A549 (cell line): ENCODE data around the gene AKR7A3. TPM values are rescaled to one million over a fixed set of nuclear protein-coding genes. Genes with fewer than 3 reads are reported as not detected.

Source experiments
- ATAC-seq, 2 experiments: fragments of 200-7000 bp in 1 of 2; fragments of >200 bp in 1 of 2; cut with Nextera tagmentation in 1 of 2; cut with Tn5 transposase in 1 of 2; 3 replicates each; pipeline versions ENCODE4 v1.8.0 to v1.9.1; 2018 to 2020; ENCODE audit warnings: mild to moderate bottlenecking in 1 of 2, moderate library complexity in 1 of 2
- CTCF ChIA-PET: fragments of 300-600 bp; sonication (Branson Sonifier 250); formaldehyde crosslinking; extraction: SDS; loops from one replicate; lab custom pipeline; 2021; ENCODE audit warnings: antibody characterized with exemption, inconsistent platforms; lab: Yijun Ruan, JAX
- POLR2A ChIA-PET: fragments of 350-600 bp; formaldehyde crosslinking; extraction: SDS; loops from one replicate; lab custom pipeline; 2021; ENCODE audit warnings: antibody characterized with exemption, inconsistent platforms; lab: Yijun Ruan, JAX
- DNase-seq, 2 experiments: peaks; one replicate each; pipeline versions ENCODE4 v3.0.0 to v3.0.0-alpha.2; 2011 to 2016; ENCODE audit warnings: low read depth in 1 of 2, low spot score in 1 of 2
- FAIRE-seq: peaks from 2 replicates; lab custom pipeline; 2011; peaks lifted over from hg19 to GRCh38; lab: Jason Lieb, UNC
- H3K27ac ChIP-seq, 2 experiments: fragments of >200 bp; sonication (Bioruptor Twin); formaldehyde crosslinking; 3 replicates each; pipeline ENCODE4 v1.5.1; 2016 to 2017
- H3K4me1 ChIP-seq: fragments of >200 bp; sonication (Bioruptor Twin); formaldehyde crosslinking; 3 replicates; pipeline ENCODE4 v1.6.1; 2016
- H3K4me2 ChIP-seq: fragments of >200 bp; sonication (Bioruptor Twin); formaldehyde crosslinking; 3 replicates; pipeline ENCODE4 v1.6.1; 2016
- H3K4me3 ChIP-seq: fragments of >200 bp; sonication (Bioruptor Twin); formaldehyde crosslinking; 3 replicates; pipeline ENCODE4 v1.5.1; 2016
- H3K9me3 ChIP-seq: fragments of >200 bp; sonication (Bioruptor Twin); formaldehyde crosslinking; 3 replicates; pipeline ENCODE4 v1.6.1; 2016
- ATOH8 ChIP-seq: fragments of 250-450 bp; sonication (Bioruptor Pico); IDR thresholded peaks from 2 replicates; pipeline ENCODE4 v1.5.0; 2020; ENCODE audit warnings: low read depth, mild to moderate bottlenecking, moderate library complexity
- CEBPB ChIP-seq, 2 experiments: fragments of >200 bp in 1 of 2; sonication (Bioruptor Twin) in 1 of 2; formaldehyde crosslinking in 1 of 2; IDR thresholded peaks; 2 replicates each; pipeline ENCODE4 v1.6.1; 2012 to 2016
- CHD2 ChIP-seq: fragments of 150-350 bp; IDR thresholded peaks from 2 replicates; pipeline ENCODE4 v1.6.1; 2014; ENCODE audit warnings: low read length; ENCODE audit not compliant: partially characterized antibody
- CHD4 ChIP-seq: fragments of 200-600 bp; sonication (generic); IDR thresholded peaks from 2 replicates; pipeline ENCODE4 v1.6.1; 2016; ENCODE audit warnings: antibody characterized with exemption, mild to moderate bottlenecking, borderline replicate concordance
- CTCF ChIP-seq: fragments of >200 bp; sonication (Bioruptor Twin); formaldehyde crosslinking; IDR thresholded peaks from 3 replicates; pipeline ENCODE4 v1.5.1; 2016
- FOSB ChIP-seq: fragments of 250-450 bp; sonication (Bioruptor Pico); IDR thresholded peaks from 2 replicates; pipeline ENCODE4 v1.5.0; 2020; ENCODE audit warnings: mild to moderate bottlenecking, moderate library complexity
- FOSL2 ChIP-seq, 2 experiments: fragments of 450-650 bp in 1 of 2; fragments of >200 bp in 1 of 2; sonication (Bioruptor Twin) in 1 of 2; formaldehyde crosslinking; IDR thresholded peaks; 2 replicates each; pipeline versions ENCODE4 v1.5.0 to v1.6.1; 2016 to 2020; ENCODE audit warnings: mild to moderate bottlenecking in 1 of 2, moderate library complexity in 1 of 2
- HOXB13 ChIP-seq: fragments of 250-450 bp; sonication (Bioruptor Pico); IDR thresholded peaks from 2 replicates; pipeline ENCODE4 v1.5.0; 2020; ENCODE audit warnings: low read depth, mild to moderate bottlenecking, moderate library complexity
- JUNB ChIP-seq: fragments of >200 bp; sonication (Bioruptor Twin); formaldehyde crosslinking; IDR thresholded peaks from 2 replicates; pipeline ENCODE4 v1.6.1; 2016
- MAFK ChIP-seq: fragments of 450-650 bp; IDR thresholded peaks from 2 replicates; pipeline ENCODE4 v1.6.1; 2014; ENCODE audit not compliant: partially characterized antibody
- MYC ChIP-seq: IDR thresholded peaks from 2 replicates; pipeline ENCODE4 v1.6.1; 2012; ENCODE audit warnings: mild to moderate bottlenecking, inconsistent platforms, low read length, improper control_type of control experiment, borderline replicate concordance
- RAD21 ChIP-seq, 2 experiments: fragments of >200 bp in 1 of 2; sonication (Bioruptor Twin) in 1 of 2; formaldehyde crosslinking in 1 of 2; IDR thresholded peaks in 1 of 2; conservative IDR thresholded peaks in 1 of 2; 2 replicates in 1 of 2; 3 replicates in 1 of 2; pipeline ENCODE4 v1.6.1; 2012 to 2018; ENCODE audit warnings: inconsistent platforms in 1 of 2
- RFX5 ChIP-seq: fragments of 450-650 bp; IDR thresholded peaks from 2 replicates; pipeline ENCODE4 v1.7.1; 2014; ENCODE audit warnings: antibody characterized with exemption, mild to moderate bottlenecking, moderate library complexity
- SMC3 ChIP-seq: fragments of >200 bp; sonication (Bioruptor Twin); formaldehyde crosslinking; IDR thresholded peaks from 3 replicates; pipeline ENCODE4 v1.6.1; 2018; ENCODE audit warnings: inconsistent platforms
- USF2 ChIP-seq: fragments of 450-650 bp; IDR thresholded peaks from 2 replicates; pipeline ENCODE4 v1.6.1; 2014; ENCODE audit warnings: antibody characterized with exemption
- ZC3H11A ChIP-seq: fragments of 450-650 bp; IDR thresholded peaks from 2 replicates; pipeline ENCODE4 v1.6.1; 2014; ENCODE audit warnings: antibody characterized with exemption, mild to moderate bottlenecking
- ZFP36 ChIP-seq: fragments of 450-650 bp; IDR thresholded peaks from 2 replicates; pipeline ENCODE4 v1.6.1; 2014; ENCODE audit warnings: borderline replicate concordance; ENCODE audit not compliant: partially characterized antibody
- ZNF302 ChIP-seq: fragments of 250-450 bp; sonication (Bioruptor Pico); IDR thresholded peaks from 2 replicates; pipeline ENCODE4 v1.9.0; 2021; ENCODE audit warnings: inconsistent platforms, mild to moderate bottlenecking, moderate library complexity
- ZSCAN20 ChIP-seq: fragments of 250-450 bp; sonication (Bioruptor Pico); IDR thresholded peaks from 2 replicates; pipeline ENCODE4 v1.8.0; 2022; ENCODE audit warnings: mild to moderate bottlenecking, moderate library complexity
- WGBS: methylation state at CpG from one replicate; pipeline ENCODE4 v1.1.6; 2017; ENCODE audit errors: missing lambda C conversion rate; 5-methylcytosine and 5-hydroxymethylcytosine counted together
- polyA plus RNA-seq, 4 experiments: library from polyadenylated mRNA; depleted of rRNA in 3 of 4; stranded (reverse); fragments of >200 nt; fragmentation: RNase III in 1 of 4; extraction: RNeasy Plus Mini Kit Qiagen cat#74134 plus additional on column Dnase treatment in 1 of 4; gene quantifications; 2 replicates in 3 of 4; 3 replicates in 1 of 4; pipeline ENCODE4 v1.2.3, GENCODE V29; 2011 to 2017
- TF ChIP-seq, protein P1 (sequence below): IDR thresholded peaks from 2 replicates; pipeline ENCODE4 v1.6.1; 2012; ENCODE audit warnings: low read depth, borderline replicate concordance

AKR7A3 gene
- polyA plus RNA-seq, 2 of the 4 experiments (the other 2 are of a cell fraction): 0.10 to 0.21 TPM

DNA sequence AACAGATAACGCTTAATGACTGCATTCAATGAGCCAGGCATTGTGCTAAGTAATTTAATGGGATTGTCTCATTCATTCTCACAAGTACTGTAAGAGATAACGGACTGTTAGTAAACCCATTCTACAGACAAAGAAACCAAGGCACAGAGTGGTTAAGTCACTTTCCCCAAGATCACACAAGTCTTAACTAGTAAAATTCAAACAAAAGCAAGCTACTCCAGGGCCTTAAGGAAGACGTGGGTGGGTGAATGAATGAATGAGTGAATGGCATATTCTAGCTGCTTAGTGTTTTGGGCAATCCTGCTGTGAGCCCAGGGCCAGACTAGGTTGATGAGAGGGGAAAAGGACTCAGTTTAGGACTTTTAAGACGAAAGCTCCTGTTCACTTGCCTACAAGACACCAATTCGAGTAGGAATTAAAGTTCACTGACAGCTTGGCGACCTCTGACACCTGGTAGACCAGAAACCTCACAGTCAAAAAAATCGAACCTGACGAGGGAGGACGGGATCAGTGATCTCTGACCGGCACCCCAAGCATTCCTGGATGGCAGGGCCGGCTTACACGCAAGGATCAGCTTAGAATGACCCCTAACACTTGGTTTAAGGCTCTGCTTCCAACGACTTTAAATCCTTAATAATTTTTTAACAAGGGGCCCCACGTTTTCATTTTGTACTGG is 37.8 kb downstream of the AKR7A3 start:
- Histone ChIP-seq H3K4me2 (peak overlapping the region; percentile 82), H3K4me3 (peak overlapping the region; percentile 96), H3K27ac (peak overlapping the region; percentile 91 to 99), H3K9me3 (no peaks in the 10 kb centered on the region)
- FAIRE-seq (no peak), ATAC-seq (peak in 1 of 2 experiments; percentile 5; a peak in 1 of 6 replicates)
- 8% methylated on average over 14 of the region's 14 CpGs for WGBS
- POLR2A ChIA-PET: interaction anchor here (1.0 kb wide), 3 partner anchors 10 to 294 kb away, joined by 3 read pairs; partner anchors contain the start of gene IFFO2
- CTCF ChIA-PET: interaction anchor here (1.1 to 2.1 kb wide), 3 partner anchors 10 to 44 kb away, joined by 3 to 9 read pairs (median 3); no protein-coding TSS in a partner anchor
- TF ChIP-seq FOSL2 (IDR thresholded peaks at IDR 0.05): no peak
- TF ChIP-seq FOSL2 (CRISPR knock-in tag; IDR thresholded peaks at IDR 0.05): no peak
- no peak for TF ChIP-seq MYC
- TF ChIP-seq FOSB (CRISPR knock-in tag): no peak
- TF ChIP-seq MAFK: no peak
- TF ChIP-seq, protein P1, sequence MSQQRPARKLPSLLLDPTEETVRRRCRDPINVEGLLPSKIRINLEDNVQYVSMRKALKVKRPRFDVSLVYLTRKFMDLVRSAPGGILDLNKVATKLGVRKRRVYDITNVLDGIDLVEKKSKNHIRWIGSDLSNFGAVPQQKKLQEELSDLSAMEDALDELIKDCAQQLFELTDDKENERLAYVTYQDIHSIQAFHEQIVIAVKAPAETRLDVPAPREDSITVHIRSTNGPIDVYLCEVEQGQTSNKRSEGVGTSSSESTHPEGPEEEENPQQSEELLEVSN: no peak
- no peak for TF ChIP-seq USF2
- no peak for TF ChIP-seq ZC3H11A
- no peak for TF ChIP-seq HOXB13 (CRISPR knock-in tag)
- no peak for TF ChIP-seq JUNB
- no peak for TF ChIP-seq ZSCAN20 (CRISPR knock-in tag)
- no peak for TF ChIP-seq CHD4
- TF ChIP-seq CHD2: no peak
- TF ChIP-seq ZFP36: no peak
- TF ChIP-seq ATOH8 (CRISPR knock-in tag): no peak
- TF ChIP-seq ZNF302 (CRISPR knock-in tag): no peak
- TF ChIP-seq, all 56 proteins: peak for 0
- H3K4me1 ChIP-seq: peaks cover 25% of the 10 kb centered on the region; the same call in 2 of the 3 replicates
- DNase-seq: peak in 1 of 2 experiments; percentile 29

- POLR2A ChIA-PET: no interaction called here
- ATAC-seq (peak; percentile 95), DNase-seq (peak; percentile 63 to 82), FAIRE-seq (no peak)
- Histone ChIP-seq H3K9me3 (no peaks in the 10 kb centered on the region), H3K4me1 (no peaks in the 10 kb centered on the region), H3K4me2 (no peak overlapping the region), H3K4me3 (no peak overlapping the region), H3K27ac (no peak overlapping the region)
- TF ChIP-seq RAD21 (conservative IDR thresholded peaks at IDR 0.05 in 1 of 2, IDR thresholded peaks at IDR 0.05 in 1 of 2) (peak; percentile 62 to 64), SMC3 (0 out of 3 replicates have a peak, but pooled peaks have one; percentile 17), CTCF (peak; percentile 64), CEBPB (IDR thresholded peaks at IDR 0.05) (peak; percentile 47 to 69; a peak in 3 of 4 replicates), MAFK (peak; percentile 14), RFX5 (no peak)
- WGBS: 74% methylated on average over 7 of the region's 7 CpGs
- CTCF ChIA-PET: interaction anchor here (0.8 to 2.1 kb wide), 22 partner anchors 9 to 229 kb away, joined by 3 to 12 read pairs (median 4); partner anchors contain the start of genes EMC1, MRTO4 and UBR4
These were observed 47.7 kb downstream of the AKR7A3 start for GRCh38 chr1:19240673-19241538.
